BE2C (cell line): ENCODE measurements around the gene EIF4A3.
A peak's percentile ranks its signal among the peaks of the same experiment; 100 is the strongest.

Source experiments
- DNase-seq: peaks from one replicate; pipeline ENCODE4 v3.0.0-alpha.2; 2020
- H3K27me3 ChIP-seq: fragments of 250-450 bp; sonication (Bioruptor Pico); 2 replicates; pipeline ENCODE4 v1.5.1; 2020; ENCODE audit warnings: mild to moderate bottlenecking
- H3K36me3 ChIP-seq: fragments of 250-450 bp; sonication (Bioruptor Pico); 2 replicates; pipeline ENCODE4 v1.5.1; 2020; ENCODE audit warnings: mild to moderate bottlenecking
- H3K4me1 ChIP-seq: fragments of 250-450 bp; sonication (Bioruptor Pico); 2 replicates; pipeline ENCODE4 v1.5.1; 2020
- H3K4me3 ChIP-seq: 2 replicates; pipeline ENCODE4 v1.5.1; 2011; ENCODE audit warnings: low read depth, low read length
- H3K9me3 ChIP-seq: fragments of 250-450 bp; sonication (Bioruptor Pico); 2 replicates; pipeline ENCODE4 v1.5.1; 2020
- CTCF ChIP-seq: IDR thresholded peaks from 2 replicates; pipeline ENCODE4 v1.5.1; 2012; ENCODE audit warnings: mild to moderate bottlenecking, low read depth, low read length

Gene EIF4A3

GRCh38 chr17:80103449-80104085 is 43.4 kb downstream of the EIF4A3 start:
- TF ChIP-seq CTCF, result no peak
- no peak overlapping the region for H3K4me3 ChIP-seq
- H3K9me3 ChIP-seq, result no peaks in the 10 kb centered on the region
- H3K36me3 ChIP-seq, result no peaks in the 10 kb centered on the region
- H3K27me3 ChIP-seq, result no peaks in the 10 kb centered on the region
- H3K4me1 ChIP-seq, result peaks cover 9% of the 10 kb centered on the region
- no peak for DNase-seq

GRCh38 chr17:80102664-80103448 is 44.1 kb downstream of the EIF4A3 start:
- no peaks in the 10 kb centered on the region for H3K9me3 ChIP-seq
- no peak for DNase-seq
- H3K4me3 ChIP-seq, result peak overlapping the region; percentile 94
- H3K4me1 ChIP-seq, result peaks cover 9% of the 10 kb centered on the region
- no peaks in the 10 kb centered on the region for H3K36me3 ChIP-seq
- H3K27me3 ChIP-seq, result no peaks in the 10 kb centered on the region
- no peak for TF ChIP-seq CTCF

- H3K27me3 ChIP-seq, result no peaks in the 10 kb centered on the region
- DNase-seq, result no peak
Observed at GRCh38 chr17:80101946-80102663, 44.8 kb downstream of the EIF4A3 start.

GRCh38 chr17:80101011-80101945 is 45.6 kb downstream of the EIF4A3 start, which contains the start of gene GAA:
TSS of gene GAA (plus strand) at chr17:80101581. CDS start at chr17:80104587, 3,006 bp downstream.
- peak; percentile 95 for DNase-seq
- peaks cover 9% of the 10 kb centered on the region for H3K4me1 ChIP-seq
- H3K9me3 ChIP-seq, result no peaks in the 10 kb centered on the region
- no peaks in the 10 kb centered on the region for H3K27me3 ChIP-seq
- no peaks in the 10 kb centered on the region for H3K36me3 ChIP-seq
- peak; percentile 50 for TF ChIP-seq CTCF
- H3K4me3 ChIP-seq, result peak within 1 kb of the TSS; percentile 94

More at GRCh38 chr17:80101946-80102663, 44.8 kb downstream of the EIF4A3 start:
- no peaks in the 10 kb centered on the region for H3K36me3 ChIP-seq
- TF ChIP-seq CTCF, result no peak
- peaks cover 9% of the 10 kb centered on the region for H3K4me1 ChIP-seq
- H3K4me3 ChIP-seq, result peak overlapping the region; percentile 94
- H3K9me3 ChIP-seq, result no peaks in the 10 kb centered on the region

- no peaks in the 10 kb centered on the region for H3K27me3 ChIP-seq
- H3K36me3 ChIP-seq, result no peaks in the 10 kb centered on the region
- peaks cover 3% of the 10 kb centered on the region for H3K4me1 ChIP-seq
- no peak overlapping the region for H3K4me3 ChIP-seq
- H3K9me3 ChIP-seq, result no peaks in the 10 kb centered on the region
- no peak for TF ChIP-seq CTCF
- no peak for DNase-seq
Observed at GRCh38 chr17:80100035-80100323, 46.9 kb downstream of the EIF4A3 start.
